ENCODE measurements around the gene C16orf96.

C16orf96 gene

DNA sequence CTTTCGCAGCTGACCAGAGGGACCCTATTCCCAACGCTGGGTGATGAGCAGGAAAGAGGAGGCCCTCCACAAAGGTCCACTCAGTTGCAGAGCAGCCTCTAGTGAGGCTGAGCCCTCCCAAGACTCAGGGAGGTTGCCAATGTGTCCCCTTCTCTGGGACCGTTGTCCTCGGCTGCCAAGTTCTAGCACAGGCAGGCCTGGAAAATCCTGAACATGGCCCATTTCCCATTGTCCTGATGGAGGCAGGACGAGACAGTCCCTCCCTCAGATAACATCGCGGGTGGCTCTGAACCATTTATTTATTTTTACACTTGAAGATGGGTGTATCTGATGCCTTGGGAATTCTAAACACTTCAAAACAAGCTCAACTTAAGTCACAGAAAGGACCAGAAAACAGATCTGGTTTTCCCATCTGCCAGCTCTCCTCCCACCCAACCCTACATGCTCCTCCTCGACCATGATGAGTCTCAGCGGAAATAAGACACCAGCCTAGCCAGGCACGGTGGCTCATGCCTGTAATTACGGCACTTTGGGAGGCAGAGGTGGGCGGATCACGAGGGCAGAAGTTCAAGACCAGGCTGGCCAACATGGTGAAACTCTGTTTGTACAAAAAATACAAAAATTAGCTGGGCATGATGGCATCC, 30.4 kb upstream of the C16orf96 start:
- DNase-seq (ENCODE audit: low read depth in 2 of 2), result no peak

GRCh38 chr16:4529085-4530060, 26.8 kb upstream of the C16orf96 start:
- DNase-seq (ENCODE audit: low read depth in 2 of 2), result no peak

DNA sequence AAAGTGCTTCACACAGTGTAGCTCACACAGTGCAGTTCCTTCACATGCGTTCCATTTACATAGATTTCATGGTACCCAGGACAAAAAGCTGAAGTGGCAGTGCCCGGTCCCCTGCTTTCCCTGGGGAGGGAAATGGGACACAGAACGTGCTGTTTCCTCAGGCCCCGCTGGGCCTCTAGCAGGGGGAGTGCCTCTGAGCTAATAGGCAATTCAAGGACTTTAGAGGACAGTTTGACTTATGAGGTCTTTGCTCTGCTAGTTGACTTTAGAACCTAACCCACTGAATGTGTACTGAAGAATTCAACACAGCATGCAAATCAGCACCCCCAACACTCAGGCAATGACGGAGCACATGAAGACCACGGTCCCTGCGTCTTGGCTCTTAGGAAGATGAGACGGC, 24.3 kb upstream of the C16orf96 start:
- no peak for DNase-seq (ENCODE audit: low read depth in 2 of 2)

DNA sequence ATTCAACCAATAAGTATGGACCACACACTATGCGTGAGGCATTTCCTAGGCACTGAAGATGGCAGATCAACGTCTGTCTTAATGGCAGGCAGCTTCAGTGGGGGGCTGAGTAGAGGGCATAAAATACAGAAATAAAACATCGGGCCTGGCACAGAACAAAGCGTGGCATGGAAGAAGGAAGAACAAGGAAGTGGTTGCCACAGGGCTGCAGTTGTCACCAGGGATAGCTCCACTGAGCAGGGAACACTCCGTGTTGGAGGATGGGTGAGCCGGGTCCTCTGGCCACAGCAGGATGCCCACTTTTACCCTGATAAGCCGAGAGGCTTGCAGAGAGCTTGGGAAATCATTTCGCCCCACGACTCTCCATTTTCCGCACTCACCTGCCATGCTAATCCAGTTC, 23.9 kb upstream of the C16orf96 start:
- no peak for DNase-seq (ENCODE audit: low read depth in 2 of 2)

- no peak for DNase-seq (ENCODE audit: low read depth in 2 of 2)
Measured at GRCh38 chr16:4533490-4533889, 22.6 kb upstream of the C16orf96 start.

GRCh38 chr16:4534151-4534790, 21.9 kb upstream of the C16orf96 start:
- DNase-seq (ENCODE audit: low read depth in 2 of 2), result no peak

GRCh38 chr16:4535627-4536108, 20.5 kb upstream of the C16orf96 start:
- DNase-seq (ENCODE audit: low read depth in 2 of 2), result no peak

- no peak for DNase-seq (ENCODE audit: low read depth in 2 of 2)
Measured at GRCh38 chr16:4536391-4537106, 19.6 kb upstream of the C16orf96 start.

- no peak for DNase-seq (ENCODE audit: low read depth in 2 of 2)
Measured at GRCh38 chr16:4537376-4538343, 18.5 kb upstream of the C16orf96 start.

- DNase-seq (ENCODE audit: low read depth in 2 of 2), result peak; percentile 96 to 98
Measured at GRCh38 chr16:4538350-4539235, 17.5 kb upstream of the C16orf96 start, which contains the start of gene CDIP1. TSS of gene CDIP1 (minus strand) at chr16:4538773. CDS start at chr16:4514130, 24,643 bp downstream.

- no peak for DNase-seq (ENCODE audit: low read depth in 2 of 2)
Measured at GRCh38 chr16:4539716-4540284, 16.3 kb upstream of the C16orf96 start.

DNA sequence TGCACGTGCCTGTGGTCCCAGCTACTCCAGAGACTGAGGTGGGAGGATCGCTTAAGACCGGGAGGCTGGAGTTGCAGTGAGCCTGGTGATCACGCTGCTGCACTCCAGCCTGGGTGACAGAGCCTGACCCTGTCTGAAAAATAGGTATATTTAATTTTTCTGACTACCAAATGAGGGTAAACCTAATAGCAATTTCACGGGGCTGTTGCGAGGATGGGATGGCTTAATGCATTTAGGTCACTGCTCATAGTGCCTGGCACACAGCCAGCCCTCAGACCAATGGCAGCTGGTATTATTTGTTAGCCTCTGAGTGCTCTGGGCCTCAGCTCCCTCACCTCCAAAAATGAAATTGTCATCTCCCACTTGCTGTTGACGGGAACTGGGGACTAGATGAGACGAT, 11.7 kb upstream of the C16orf96 start:
- no peak for DNase-seq (ENCODE audit: low read depth in 2 of 2)

- no peak for DNase-seq (ENCODE audit: low read depth in 2 of 2)
Measured at GRCh38 chr16:4548124-4548523, 8.0 kb upstream of the C16orf96 start.

DNA sequence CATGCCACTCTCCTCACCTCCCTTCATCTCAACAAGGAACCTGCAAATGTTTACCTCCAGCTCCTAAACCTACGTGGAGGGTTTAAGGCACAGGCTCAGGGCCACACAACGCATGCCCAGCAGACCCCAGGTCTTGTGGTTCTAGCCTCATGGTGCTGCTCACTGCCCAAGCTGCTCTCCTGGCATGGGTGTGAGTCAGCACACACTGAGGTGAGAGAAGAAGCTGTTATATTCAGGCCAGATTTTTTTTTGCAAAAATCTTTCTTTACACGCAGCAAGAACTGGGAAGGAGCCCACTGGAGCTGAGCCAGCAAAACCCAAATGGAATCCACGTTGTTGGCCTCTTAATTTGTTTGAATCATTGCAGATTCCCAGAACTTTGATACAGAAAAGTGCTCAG, 5.5 kb upstream of the C16orf96 start:
- DNase-seq (ENCODE audit: low read depth in 2 of 2), result no peak

DNA sequence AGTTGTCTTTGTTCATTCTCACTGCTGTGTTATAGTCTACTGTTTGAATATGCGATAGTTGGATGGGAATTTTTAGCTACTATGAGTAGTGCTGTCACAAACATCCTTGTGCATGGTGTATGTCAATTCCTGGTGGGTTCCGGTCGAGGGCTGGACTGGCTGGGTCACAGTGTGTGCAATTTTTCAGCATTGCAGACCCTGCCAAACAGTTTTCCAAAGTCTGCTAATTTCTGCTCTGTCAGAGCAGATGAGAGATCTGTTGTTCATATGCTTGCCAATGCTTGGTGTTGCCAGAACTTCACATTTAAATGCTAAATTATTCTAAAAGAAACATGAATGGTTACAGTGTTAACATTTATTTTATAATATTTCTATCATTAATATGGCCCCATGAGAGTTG, 3.6 kb upstream of the C16orf96 start:
- no peak for DNase-seq (ENCODE audit: low read depth in 2 of 2)

DNA sequence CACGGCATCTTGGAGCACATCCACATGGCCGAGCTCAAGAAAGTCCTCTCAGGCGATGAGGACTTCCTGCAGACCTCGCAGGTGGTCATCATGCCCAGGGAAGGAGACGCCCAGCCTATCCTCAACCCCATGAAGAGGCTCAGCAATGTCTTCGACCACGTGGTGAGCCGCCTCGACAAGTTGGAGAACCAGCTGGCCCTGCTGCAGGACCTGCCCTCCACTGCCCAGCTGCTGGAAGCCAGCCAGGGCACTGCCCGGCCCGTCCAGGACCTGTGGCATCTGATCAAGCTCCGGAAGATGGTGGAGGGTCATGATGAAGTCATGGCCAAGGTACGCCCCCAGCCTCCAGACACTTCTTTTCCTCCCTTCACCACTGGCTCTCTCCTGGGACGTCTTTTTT, 440 bp downstream of the C16orf96 start:
- DNase-seq (ENCODE audit: low read depth in 2 of 2), result no peak

GRCh38 chr16:4557973-4558372, 1.8 kb downstream of the C16orf96 start:
- DNase-seq (ENCODE audit: low read depth in 2 of 2), result no peak

DNA sequence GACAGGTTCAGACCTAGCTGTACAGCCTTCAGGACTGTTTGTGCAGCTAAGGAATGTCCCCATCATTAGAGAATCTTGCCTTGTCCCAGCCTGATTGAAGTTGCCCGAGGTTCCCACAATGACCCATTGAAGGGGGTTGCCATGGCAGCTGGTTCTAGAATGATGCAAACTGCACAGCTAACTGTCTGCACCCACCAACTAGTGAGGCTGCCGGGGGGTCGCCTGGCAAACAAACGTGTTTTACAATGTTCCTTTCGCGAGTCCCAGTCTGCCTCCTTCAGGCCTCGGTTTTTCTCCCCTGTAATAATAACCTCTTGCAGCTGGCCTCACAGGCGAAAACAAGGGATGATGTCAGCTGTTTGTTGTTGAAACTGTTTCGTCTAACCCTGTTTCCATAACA, 5.5 kb downstream of the C16orf96 start:
- no peak for DNase-seq (ENCODE audit: low read depth in 2 of 2)

- no peak for DNase-seq (ENCODE audit: low read depth in 2 of 2)
Measured at GRCh38 chr16:4564661-4565267, 8.6 kb downstream of the C16orf96 start.
